Uterus (tissue), 2 donors: ENCODE data around the gene BTBD18.

Experiments used
- CTCF ChIP-seq, 4 experiments: fragments of 200-600 bp in 2 of 4; fragments of 450-650 bp in 2 of 4; sonication (generic) in 2 of 4; IDR thresholded peaks; one replicate each; pipeline ENCODE4 v1.5.1; 2016 to 2019; ENCODE audit warnings: antibody characterized with exemption in 4 of 4, mild to moderate bottlenecking in 2 of 4, moderate library complexity in 1 of 4
- POLR2A ChIP-seq, 2 donors: fragments of 450-650 bp; IDR thresholded peaks; one replicate each; pipeline ENCODE4 v1.6.1; 2016; ENCODE audit warnings: antibody characterized with exemption in 2 of 2, mild to moderate bottlenecking in 1 of 2, moderate library complexity in 1 of 2

GRCh38 chr11:57704932-57705331, 46.7 kb downstream of the BTBD18 start:
- TF ChIP-seq POLR2A (IDR thresholded peaks at IDR 0.05) (no peak), CTCF (IDR thresholded peaks at IDR 0.05) (no peak)
